ENCODE measurements around the gene SMIM26. TPM values are rescaled to one million over a fixed set of nuclear protein-coding genes. Genes with fewer than 3 reads are reported as not detected.

SMIM26 gene
- total and polyA plus RNA-seq, 2 of the 8 experiments (the other 6 are each of a cell fraction or from before 2014, with no cell fraction given): 69.8 to 95.0 TPM

DNA sequence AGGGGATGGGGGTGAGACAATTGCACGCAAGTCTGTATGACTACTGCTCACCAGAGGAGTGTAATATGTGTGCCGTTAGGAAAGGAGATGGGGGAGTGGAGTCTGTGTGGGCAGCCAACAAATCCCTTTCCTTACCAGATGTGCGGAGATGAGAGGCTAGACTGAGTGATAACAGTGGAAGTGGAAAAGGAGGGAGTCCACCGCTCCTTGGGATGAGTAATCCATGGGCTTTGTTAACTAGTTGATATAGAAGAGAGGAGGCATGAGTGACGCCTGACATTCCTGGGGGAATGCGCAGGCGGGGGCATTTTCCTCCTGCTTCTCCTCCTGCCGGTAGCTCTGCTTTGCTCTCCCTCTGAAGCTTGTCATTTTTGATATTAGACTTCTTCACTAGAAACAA is 13.5 kb upstream of the SMIM26 start:
- Histone ChIP-seq H4K5ac (ENCODE audit: insufficient read length, low read depth, low read length) (no peak overlapping the region), H3K27me3 (replicated peaks in 1 of 4; ENCODE audit: control insufficient read depth in 3 of 4, extremely low read depth in 1 of 4, insufficient read depth in 3 of 4, low read length in 3 of 4) (no peaks in the 10 kb centered on the region), H4K91ac (replicated peaks; ENCODE audit: insufficient read length, low read length) (no peak overlapping the region), H2BK12ac (ENCODE audit: low read depth, low read length) (no peak overlapping the region), H2BK5ac (ENCODE audit: low read depth, low read length) (no peak overlapping the region), H2BK20ac (ENCODE audit: low read length) (no peak overlapping the region), H2AK5ac (ENCODE audit: low read depth, low read length) (no peak overlapping the region), H3K23ac (ENCODE audit: insufficient read length) (no peak overlapping the region), H3K36me3 (ENCODE audit: control insufficient read depth in 2 of 4, insufficient read depth in 4 of 4, low read length in 3 of 4) (peaks cover 4 to 59% (median 32%) of the 10 kb centered on the region in 4 experiments; a peak in 7 of 8 replicates), H3K4me2 (ENCODE audit: insufficient read depth in 1 of 2, low read depth in 2 of 2, low read length in 2 of 2) (no peak overlapping the region), H3K4me1 (replicated peaks in 1 of 4; ENCODE audit: control insufficient read depth in 3 of 4, insufficient read depth in 4 of 4, low read length in 3 of 4) (no peaks in the 10 kb centered on the region), H3K27ac (ENCODE audit: low read depth, low read length) (no peak overlapping the region), H3K18ac (ENCODE audit: extremely low read depth, low read length) (no peak overlapping the region), H3K56ac (replicated peaks; ENCODE audit: insufficient read length, low read depth, low read length) (no peak overlapping the region), H2AFZ (ENCODE audit: low read length) (no peak overlapping the region), H3K79me1 (ENCODE audit: low read depth, low read length) (no peaks in the 10 kb centered on the region), H2BK120ac (replicated peaks; ENCODE audit: low read depth, low read length) (no peak overlapping the region), H3K9me3 (ENCODE audit: insufficient read depth in 2 of 2, low read depth in 1 of 2, low read length in 1 of 2) (no peaks in the 10 kb centered on the region), H2BK15ac (ENCODE audit: low read length) (no peak overlapping the region), H4K20me1 (replicated peaks in 1 of 2; ENCODE audit: control insufficient read depth in 1 of 2, insufficient read depth in 2 of 2, low read length in 2 of 2) (no peaks in the 10 kb centered on the region), H3K4ac (replicated peaks; ENCODE audit: insufficient read length, low read depth, low read length) (no peak overlapping the region), H3K9ac (replicated peaks in 1 of 4; ENCODE audit: extremely low read depth in 1 of 4, low read depth in 3 of 4, low read length in 3 of 4) (no peak overlapping the region), H3K4me3 (ENCODE audit: extremely low read depth in 1 of 4, insufficient read depth in 2 of 4, low read depth in 3 of 4, low read length in 4 of 4) (no peak overlapping the region), H3K14ac (ENCODE audit: insufficient read length) (no peak overlapping the region), H3K23me2 (ENCODE audit: low read depth, low read length) (no peaks in the 10 kb centered on the region), H3K79me2 (ENCODE audit: control insufficient read depth in 1 of 2, insufficient read depth in 2 of 2, low read length in 2 of 2) (no peaks in the 10 kb centered on the region), H4K8ac (ENCODE audit: extremely low read depth, insufficient read depth, low read length) (no peak overlapping the region)
- ChIA-PET CTCF (ENCODE audit: partially characterized antibody) (interaction anchor here (1.4 kb wide), 1 partner anchor 35 kb away, joined by 3 read pairs; no protein-coding TSS in a partner anchor), POLR2A (ENCODE audit: partially characterized antibody) (no interaction called here)
- WGBS, 2 experiments (ENCODE audit: extremely low coverage in 1 of 2, insufficient coverage in 1 of 2, insufficient read length in 1 of 2, insufficient replicate concordance in 2 of 2, low coverage in 1 of 2, low lambda C conversion rate in 2 of 2, missing lambda C conversion rate in 1 of 2): 93% methylated on average over 8 of the region's 8 CpGs; no CpG with 5 or more reads in 1 of the 2 experiments
- FAIRE-seq (no peak), DNase-seq (ENCODE audit: low read depth in 1 of 2, low spot score in 2 of 2) (no peak)
- no peak for TF ChIP-seq CHD2 (IDR thresholded peaks at IDR 0.05; ENCODE audit: low read length)
- no peak for TF ChIP-seq GABPA (IDR thresholded peaks at IDR 0.05; ENCODE audit: borderline replicate concordance, insufficient read depth, low read length)
- no peak for TF ChIP-seq POLR2A (IDR thresholded peaks at IDR 0.05; ENCODE audit: control extremely low read depth in 1 of 2, low read depth in 2 of 2, low read length in 2 of 2)
- no peak for TF ChIP-seq KDM4A (IDR thresholded peaks at IDR 0.05; ENCODE audit: low read depth, low read length, severe bottlenecking)
- no peak for TF ChIP-seq HDAC2 (IDR thresholded peaks at IDR 0.05; ENCODE audit: borderline replicate concordance in 1 of 2, low read depth in 2 of 2, low read length in 2 of 2)
- TF ChIP-seq FOSL1 (IDR thresholded peaks at IDR 0.05; ENCODE audit: insufficient read depth, low read depth, low read length): no peak
- no peak for TF ChIP-seq SIX5 (IDR thresholded peaks at IDR 0.05; ENCODE audit: low read depth, low read length)
- no peak for TF ChIP-seq POLR2AphosphoS5 (IDR thresholded peaks at IDR 0.05; ENCODE audit: low read depth, low read length)
- no peak for TF ChIP-seq MAFK (IDR thresholded peaks at IDR 0.05; ENCODE audit: low read depth, low read length)
- TF ChIP-seq EP300 (IDR thresholded peaks at IDR 0.05; ENCODE audit: borderline replicate concordance in 1 of 2, low read depth in 2 of 2, low read length in 2 of 2): no peak
- TF ChIP-seq SP4 (IDR thresholded peaks at IDR 0.05; ENCODE audit: low read length): no peak
- TF ChIP-seq TEAD4 (IDR thresholded peaks at IDR 0.05; ENCODE audit: low read depth, low read length): no peak
- TF ChIP-seq SUZ12 (IDR thresholded peaks at IDR 0.05; ENCODE audit: low read length): no peak
- TF ChIP-seq RFX5 (IDR thresholded peaks at IDR 0.05; ENCODE audit: borderline replicate concordance, low read depth, low read length): no peak
- TF ChIP-seq SIRT6 (IDR thresholded peaks at IDR 0.05; ENCODE audit: low read length): no peak
- TF ChIP-seq JUN (IDR thresholded peaks at IDR 0.05; ENCODE audit: low read depth, low read length): no peak

All from H1 (cell line).